Right lobe of liver (tissue), 4 donors: ENCODE measurements around the gene TNFSF4.

Source experiments
- CTCF ChIP-seq, 4 donors: fragments of 200-600 bp in 3 of 4; fragments of 450-650 bp in 1 of 4; IDR thresholded peaks; one replicate each; pipeline versions ENCODE4 v1.5.1 to v1.8.0; 2016 to 2022; ENCODE audit warnings: antibody characterized with exemption in 4 of 4, mild to moderate bottlenecking in 2 of 4
- POLR2A ChIP-seq: fragments of 450-650 bp; IDR thresholded peaks from one replicate; pipeline ENCODE4 v1.6.1; 2017; ENCODE audit warnings: antibody characterized with exemption, mild to moderate bottlenecking
- donor health status: DM: no; HTN: no; CAD: no.
- donor health status: DM: no; HTN: no; CAD: no.
- donor health status: DM: no; HTN: yes; CAD: no.

DNA sequence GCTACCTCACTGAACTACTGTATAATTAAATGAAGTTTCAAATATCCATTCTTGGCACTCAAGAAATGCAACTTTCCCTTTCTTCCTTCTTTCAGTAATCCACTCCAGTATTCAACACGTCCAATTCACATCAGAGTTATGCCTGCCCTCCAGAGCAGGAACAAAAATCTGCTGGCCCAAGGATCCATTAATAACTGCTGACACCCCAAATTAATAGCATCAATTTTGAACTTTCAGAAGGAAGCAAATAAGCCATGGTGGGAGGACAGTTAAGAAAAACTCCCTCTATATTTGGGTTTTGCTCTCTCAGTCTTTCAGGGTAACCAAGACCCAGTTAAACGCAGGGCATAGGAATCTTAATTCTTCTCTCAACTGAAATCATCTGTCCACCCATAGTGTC is 31.9 kb upstream of the TNFSF4 start:
- TF ChIP-seq CTCF (IDR thresholded peaks at IDR 0.05): no peak
- TF ChIP-seq POLR2A: no peak
